ENCODE data around the gene GAL3ST3. TPM values are rescaled to one million over a fixed set of nuclear protein-coding genes. Genes with fewer than 3 reads are reported as not detected.
A peak's percentile ranks its signal among the peaks of the same experiment; 100 is the strongest.

The GAL3ST3 gene
- total and polyA plus RNA-seq, 2 donors (not counting 1 experiment from before 2014, with no cell fraction given): not detected

DNA sequence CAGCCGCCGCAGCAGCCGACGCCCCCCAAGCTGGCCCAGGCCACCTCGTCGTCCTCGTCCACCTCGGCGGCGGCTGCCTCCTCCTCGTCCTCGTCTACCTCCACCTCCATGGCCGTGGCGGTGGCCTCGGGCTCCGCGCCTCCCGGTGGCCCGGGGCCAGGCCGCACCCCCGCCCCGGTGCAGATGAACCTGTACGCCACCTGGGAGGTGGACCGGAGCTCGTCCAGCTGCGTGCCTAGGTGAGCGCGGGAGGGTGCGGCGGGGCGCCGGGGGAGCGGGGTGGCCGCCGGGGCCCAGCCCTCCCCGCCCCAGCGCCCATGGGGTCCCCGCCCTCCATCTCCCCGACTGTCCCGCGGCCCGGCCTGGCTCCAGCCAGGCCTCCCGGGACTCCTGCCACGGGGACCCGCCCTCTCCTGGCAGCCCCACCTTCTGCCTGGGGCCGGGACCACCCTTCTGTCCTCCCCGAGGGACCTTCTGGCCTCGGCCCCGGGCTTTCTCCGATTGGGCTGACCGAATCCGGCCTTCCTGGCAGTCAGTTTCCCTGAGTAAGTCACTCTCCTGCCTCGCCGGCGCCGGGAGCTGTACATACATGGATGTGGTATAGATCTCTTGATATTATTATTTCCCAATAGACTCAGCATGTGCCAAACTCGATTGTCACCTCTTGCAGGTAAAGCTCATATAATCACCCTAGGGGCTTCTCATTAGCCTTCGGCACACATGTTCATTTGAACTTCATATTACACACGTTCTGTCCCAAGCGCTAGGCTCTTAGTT is 21.8 kb upstream of the GAL3ST3 start:
- no peaks in the 10 kb centered on the region for H3K27me3 ChIP-seq (ENCODE audit: control insufficient read depth, insufficient read depth, low read length)
- peaks cover 21% of the 10 kb centered on the region for H3K36me3 ChIP-seq (ENCODE audit: control insufficient read depth, insufficient read depth, low read length)
- H3K4me2 ChIP-seq (ENCODE audit: extremely low read depth, insufficient read depth, low read length): peak overlapping the region; percentile 80
- TF ChIP-seq, protein P1, sequence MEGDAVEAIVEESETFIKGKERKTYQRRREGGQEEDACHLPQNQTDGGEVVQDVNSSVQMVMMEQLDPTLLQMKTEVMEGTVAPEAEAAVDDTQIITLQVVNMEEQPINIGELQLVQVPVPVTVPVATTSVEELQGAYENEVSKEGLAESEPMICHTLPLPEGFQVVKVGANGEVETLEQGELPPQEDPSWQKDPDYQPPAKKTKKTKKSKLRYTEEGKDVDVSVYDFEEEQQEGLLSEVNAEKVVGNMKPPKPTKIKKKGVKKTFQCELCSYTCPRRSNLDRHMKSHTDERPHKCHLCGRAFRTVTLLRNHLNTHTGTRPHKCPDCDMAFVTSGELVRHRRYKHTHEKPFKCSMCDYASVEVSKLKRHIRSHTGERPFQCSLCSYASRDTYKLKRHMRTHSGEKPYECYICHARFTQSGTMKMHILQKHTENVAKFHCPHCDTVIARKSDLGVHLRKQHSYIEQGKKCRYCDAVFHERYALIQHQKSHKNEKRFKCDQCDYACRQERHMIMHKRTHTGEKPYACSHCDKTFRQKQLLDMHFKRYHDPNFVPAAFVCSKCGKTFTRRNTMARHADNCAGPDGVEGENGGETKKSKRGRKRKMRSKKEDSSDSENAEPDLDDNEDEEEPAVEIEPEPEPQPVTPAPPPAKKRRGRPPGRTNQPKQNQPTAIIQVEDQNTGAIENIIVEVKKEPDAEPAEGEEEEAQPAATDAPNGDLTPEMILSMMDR (conservative IDR thresholded peaks at IDR 0.05 in 1 of 2, IDR thresholded peaks at IDR 0.05 in 1 of 2; ENCODE audit: low read depth in 1 of 2, low read length in 2 of 2): no peak
- no peak for TF ChIP-seq EZH2 (IDR thresholded peaks at IDR 0.05; ENCODE audit: low read length, missing control alignments)
- no peaks in the 10 kb centered on the region for H3K9me3 ChIP-seq (ENCODE audit: control insufficient read depth, insufficient read depth, low read depth, low read length)
- DNase-seq (ENCODE audit: low read depth in 2 of 2): peak; percentile 27 to 40
- peak overlapping the region; percentile 57 for H3K27ac ChIP-seq (ENCODE audit: insufficient read depth, low read length)
- H2AFZ ChIP-seq (ENCODE audit: low read length): peak overlapping the region; percentile 30
- H4K20me1 ChIP-seq (ENCODE audit: control insufficient read depth, extremely low read depth, insufficient read depth, low read length): peaks cover 2% of the 10 kb centered on the region
- peak overlapping the region; percentile 71 for H3K9ac ChIP-seq (ENCODE audit: insufficient read depth, low read length)
- peaks cover 18% of the 10 kb centered on the region for H3K4me1 ChIP-seq (ENCODE audit: control insufficient read depth, extremely low read depth, insufficient read depth, low read length)
- peaks cover 22% of the 10 kb centered on the region for H3K79me2 ChIP-seq (ENCODE audit: control insufficient read depth, insufficient read depth, low read length)
- peak overlapping the region; percentile 71 to 78 (median 76) for H3K4me3 ChIP-seq (replicated peaks in 1 of 4; ENCODE audit: control extremely low read depth in 1 of 4, insufficient read depth in 1 of 4, low read depth in 3 of 4, low read length in 4 of 4)

DNA sequence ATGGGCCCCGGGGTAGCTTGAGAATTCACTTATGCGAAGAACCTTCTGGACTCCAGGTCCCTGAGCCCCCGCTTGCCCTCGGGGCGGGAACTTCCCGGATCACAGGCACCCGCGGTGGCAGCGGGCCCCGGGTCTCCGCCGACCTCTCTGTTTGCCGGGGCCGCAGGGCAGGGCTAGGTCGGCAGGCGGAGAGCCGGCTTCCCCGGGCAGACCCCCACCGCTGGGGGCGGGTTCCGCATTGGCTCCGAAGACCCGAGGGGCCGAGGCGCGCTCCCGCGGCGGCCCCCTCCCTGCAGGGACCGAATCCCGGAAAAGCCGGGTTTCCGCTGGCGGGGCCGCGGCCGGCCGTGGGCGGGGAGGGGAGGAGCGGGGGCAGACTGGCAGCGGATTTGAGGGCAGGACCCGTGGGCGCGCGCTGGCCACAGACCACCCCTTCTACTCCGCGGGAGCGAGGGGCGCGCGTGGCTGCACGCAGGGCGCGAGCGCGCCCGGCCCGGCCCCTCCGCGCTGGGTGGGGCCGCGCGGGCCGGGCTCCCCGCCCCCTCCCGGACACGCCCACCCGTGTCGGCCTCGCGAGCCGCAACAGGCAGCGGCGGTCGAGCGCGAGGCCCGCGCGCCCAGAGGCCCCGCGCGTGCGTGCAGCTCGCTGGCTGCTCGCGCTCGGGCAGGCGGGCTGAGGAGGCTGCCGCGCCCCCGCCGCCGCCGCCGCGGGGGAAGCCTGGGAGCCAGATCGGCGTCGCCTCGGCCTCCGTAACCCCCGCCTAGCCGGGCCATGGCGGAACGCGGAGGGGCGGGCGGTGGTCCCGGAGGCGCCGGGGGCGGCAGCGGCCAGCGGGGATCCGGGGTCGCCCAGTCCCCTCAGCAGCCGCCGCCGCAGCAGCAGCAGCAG is 21.0 kb upstream of the GAL3ST3 start, which contains the start of gene PACS1:
Gene PACS1 (plus strand): TSS at position 558 of the 889 bp plus-strand sequence. CDS start 215 bp downstream, at position 773.
- Histone ChIP-seq H3K9ac (ENCODE audit: insufficient read depth, low read length) (peak within 1 kb of the TSS; percentile 71), H3K79me2 (ENCODE audit: control insufficient read depth, insufficient read depth, low read length) (peaks cover 22% of the 10 kb centered on the region), H3K4me2 (ENCODE audit: extremely low read depth, insufficient read depth, low read length) (peak within 1 kb of the TSS; percentile 80), H3K9me3 (ENCODE audit: control insufficient read depth, insufficient read depth, low read depth, low read length) (no peaks in the 10 kb centered on the region), H3K27ac (ENCODE audit: insufficient read depth, low read length) (peak within 1 kb of the TSS; percentile 84), H3K27me3 (ENCODE audit: control insufficient read depth, insufficient read depth, low read length) (no peaks in the 10 kb centered on the region), H2AFZ (ENCODE audit: low read length) (peak within 1 kb of the TSS; percentile 30), H3K4me1 (ENCODE audit: control insufficient read depth, extremely low read depth, insufficient read depth, low read length) (peaks cover 18% of the 10 kb centered on the region), H4K20me1 (ENCODE audit: control insufficient read depth, extremely low read depth, insufficient read depth, low read length) (peaks cover 2% of the 10 kb centered on the region), H3K36me3 (ENCODE audit: control insufficient read depth, insufficient read depth, low read length) (peaks cover 21% of the 10 kb centered on the region), H3K4me3 (replicated peaks in 1 of 4; ENCODE audit: control extremely low read depth in 1 of 4, insufficient read depth in 1 of 4, low read depth in 3 of 4, low read length in 4 of 4) (peak within 1 kb of the TSS; percentile 71 to 78 (median 76))
- DNase-seq (ENCODE audit: low read depth in 2 of 2): peak; percentile 70 to 85
- TF ChIP-seq, protein P1 (conservative IDR thresholded peaks at IDR 0.05 in 1 of 2, IDR thresholded peaks at IDR 0.05 in 1 of 2; ENCODE audit: low read depth in 1 of 2, low read length in 2 of 2): no peak
- no peak for TF ChIP-seq EZH2 (IDR thresholded peaks at IDR 0.05; ENCODE audit: low read length, missing control alignments)
